Left lobe of liver (tissue), 2 donors: ENCODE measurements around the gene BSN. TPM values are rescaled to one million over a fixed set of nuclear protein-coding genes. Genes with fewer than 3 reads are reported as not detected.

ENCODE experiments used
- ATAC-seq: fragments of 200-7000 bp; cut with Tn5 transposase; one replicate; pipeline ENCODE4 v1.9.1; 2020; ENCODE audit warnings: mild to moderate bottlenecking, moderate library complexity
- DNase-seq: peaks from one replicate; pipeline ENCODE4 v3.0.0-alpha.2; 2020; ENCODE audit warnings: low spot score
- total RNA-seq: library from RNA; stranded (reverse); gene quantifications from one replicate; pipeline ENCODE4 v1.2.1, GENCODE V29; 2021
- donor health status: DM: no; HTN: no; CAD: no; lungs with moderate emphysema.
- donor health status: DM: no; HTN: yes; CAD: no.

BSN gene
- total RNA-seq, 1 donor from 2014 or later, result 0.73 TPM

GRCh38 chr3:49711489-49711888 is 157.2 kb downstream of the BSN start:
- ATAC-seq, result no peak
- DNase-seq, result no peak

GRCh38 chr3:49712166-49712565 is 157.9 kb downstream of the BSN start:
- no peak for ATAC-seq
- no peak for DNase-seq

GRCh38 chr3:49712631-49713317 is 158.5 kb downstream of the BSN start:
- DNase-seq (peak; percentile 45), ATAC-seq (peak; percentile 10)

- ATAC-seq (no peak), DNase-seq (no peak)
Observed at GRCh38 chr3:49713336-49714105, 159.2 kb downstream of the BSN start.

GRCh38 chr3:49714728-49715550 is 160.7 kb downstream of the BSN start:
- ATAC-seq (no peak), DNase-seq (no peak)

GRCh38 chr3:49715611-49716121 is 161.4 kb downstream of the BSN start:
- no peak for ATAC-seq
- peak; percentile 49 for DNase-seq

- ATAC-seq (no peak), DNase-seq (no peak)
Observed at GRCh38 chr3:49716169-49716568, 161.9 kb downstream of the BSN start.

- ATAC-seq, result no peak
- DNase-seq, result no peak
Observed at GRCh38 chr3:49716691-49717210, 162.5 kb downstream of the BSN start.

GRCh38 chr3:49717211-49717958 is 163.1 kb downstream of the BSN start:
- no peak for ATAC-seq

GRCh38 chr3:49717959-49718857 is 163.9 kb downstream of the BSN start:
- no peak for ATAC-seq
- peak; percentile 54 for DNase-seq

More at GRCh38 chr3:49717211-49717958, 163.1 kb downstream of the BSN start:
- peak; percentile 45 for DNase-seq

GRCh38 chr3:49718858-49719213 is 164.6 kb downstream of the BSN start:
- ATAC-seq, result no peak
- no peak for DNase-seq

GRCh38 chr3:49719214-49719884 is 165.1 kb downstream of the BSN start, which contains the start of gene AMIGO3:
AMIGO3 (minus strand) TSS chr3:49719684; CDS start chr3:49719465, 219 bp downstream.
- ATAC-seq (peak; percentile 61), DNase-seq (peak; percentile 92)

Other genes with a start within 250 kb of the BSN start
- 19.7 TPM for gene USP4, start 214.4 kb upstream of the BSN start, total RNA-seq
- gene GPX1, start 196.1 kb upstream of the BSN start, total RNA-seq, result 272 TPM
- 155 TPM for gene RHOA, start 142.5 kb upstream of the BSN start, total RNA-seq
- 23.4 TPM for gene TCTA, start 142.1 kb upstream of the BSN start, total RNA-seq
- 46.8 TPM for gene AMT, start 132.0 kb upstream of the BSN start, total RNA-seq
- 9.1 TPM for gene NICN1, start 125.2 kb upstream of the BSN start, total RNA-seq
- 59.6 TPM for gene DAG1, start 84.2 kb upstream of the BSN start, total RNA-seq
- gene APEH, start 119.9 kb downstream of the BSN start, total RNA-seq, result 74.4 TPM
- gene MST1, start 135.0 kb downstream of the BSN start, total RNA-seq, result 838 TPM
- gene RNF123, start 135.1 kb downstream of the BSN start, total RNA-seq, result 59.4 TPM
- not detected for gene AMIGO3, start 165.2 kb downstream of the BSN start, total RNA-seq
- 38.0 TPM for gene GMPPB, start 169.5 kb downstream of the BSN start, total RNA-seq
- 14.6 TPM for gene IP6K1, start 232.1 kb downstream of the BSN start, total RNA-seq
- gene CDHR4, start 245.4 kb downstream of the BSN start, total RNA-seq, result not detected
- gene INKA1, start 248.8 kb downstream of the BSN start, total RNA-seq, result 0.63 TPM